Measurements from ENCODE around the gene RAB40C.
"Not testable (repeated sequence)": the region's sequence is repeated elsewhere in the genome, so short reads cannot be mapped to it uniquely, and the experiment has no call there.

Gene RAB40C

DNA sequence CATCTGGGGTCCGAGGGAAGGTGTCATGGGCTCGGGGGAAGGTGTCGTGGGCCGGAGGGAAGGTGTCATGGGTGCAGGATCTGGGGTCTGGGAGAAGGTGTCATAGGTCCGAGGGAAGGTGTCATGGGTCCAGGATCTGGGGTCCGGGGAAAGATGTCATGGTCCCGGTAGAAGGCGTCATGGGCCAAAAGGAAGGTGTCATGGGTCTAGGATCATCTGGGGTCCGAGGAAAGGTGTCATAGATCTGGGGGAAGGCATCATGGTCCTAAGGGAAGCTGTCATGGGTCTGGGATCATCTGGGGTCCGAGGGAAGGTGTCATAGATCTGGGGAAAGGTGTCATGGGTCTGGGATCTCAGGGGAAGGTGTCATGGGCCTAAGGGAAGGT lies 942 bp downstream of the RAB40C start:
- no peak for DNase-seq (ENCODE audit: low spot score)

DNA sequence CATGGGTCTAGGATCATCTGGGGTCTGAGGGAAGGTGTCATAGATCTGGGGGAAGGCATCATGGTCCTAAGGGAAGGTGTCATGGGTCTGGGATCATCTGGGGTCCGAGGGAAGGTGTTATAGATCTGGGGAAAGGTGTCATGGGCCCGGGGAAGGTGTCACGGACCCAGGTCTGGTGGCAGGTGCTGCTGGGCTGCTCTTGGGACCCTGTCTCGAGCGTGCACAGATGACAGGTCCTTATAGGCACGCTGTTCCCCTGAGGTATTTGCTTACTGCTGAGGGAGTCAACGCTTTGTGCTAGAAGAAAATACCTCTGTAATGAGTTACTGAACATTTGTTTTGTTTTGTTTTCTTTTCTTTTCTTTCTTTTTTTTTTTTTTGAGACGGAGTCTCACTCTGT lies 1.4 kb downstream of the RAB40C start:
- DNase-seq (ENCODE audit: low spot score): no peak

DNA sequence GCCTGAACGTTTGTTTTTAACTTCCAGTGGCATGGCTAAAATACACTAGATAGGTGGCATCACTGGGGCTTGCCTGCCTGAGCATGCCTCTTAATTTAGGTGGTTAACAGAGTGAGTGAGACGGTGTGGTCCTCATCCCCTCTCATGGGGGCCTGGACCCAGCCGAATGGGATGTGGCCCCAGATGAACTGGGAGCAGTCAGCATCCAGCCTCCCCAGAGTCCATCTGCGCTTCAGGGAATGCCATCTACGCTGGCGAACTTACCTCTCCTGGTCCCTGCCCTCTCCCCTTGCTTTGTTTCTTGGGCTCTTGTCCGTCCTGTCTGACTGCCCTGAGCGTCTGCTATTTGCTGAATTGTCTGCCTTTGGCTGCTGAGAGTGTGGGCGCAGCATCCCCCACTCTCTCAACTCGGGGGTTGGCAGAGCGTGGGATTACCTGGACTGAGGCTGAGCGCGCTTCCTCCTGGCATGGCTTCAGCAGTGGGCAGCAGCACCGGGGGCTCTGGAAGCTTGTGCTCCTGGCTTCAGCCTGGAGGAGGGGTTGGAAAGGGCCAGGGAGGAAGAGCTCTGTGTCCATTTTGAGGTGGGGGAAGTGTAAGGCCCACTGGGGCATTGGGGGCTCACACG lies 2.1 kb downstream of the RAB40C start:
- no peak for DNase-seq (ENCODE audit: low spot score)

DNA sequence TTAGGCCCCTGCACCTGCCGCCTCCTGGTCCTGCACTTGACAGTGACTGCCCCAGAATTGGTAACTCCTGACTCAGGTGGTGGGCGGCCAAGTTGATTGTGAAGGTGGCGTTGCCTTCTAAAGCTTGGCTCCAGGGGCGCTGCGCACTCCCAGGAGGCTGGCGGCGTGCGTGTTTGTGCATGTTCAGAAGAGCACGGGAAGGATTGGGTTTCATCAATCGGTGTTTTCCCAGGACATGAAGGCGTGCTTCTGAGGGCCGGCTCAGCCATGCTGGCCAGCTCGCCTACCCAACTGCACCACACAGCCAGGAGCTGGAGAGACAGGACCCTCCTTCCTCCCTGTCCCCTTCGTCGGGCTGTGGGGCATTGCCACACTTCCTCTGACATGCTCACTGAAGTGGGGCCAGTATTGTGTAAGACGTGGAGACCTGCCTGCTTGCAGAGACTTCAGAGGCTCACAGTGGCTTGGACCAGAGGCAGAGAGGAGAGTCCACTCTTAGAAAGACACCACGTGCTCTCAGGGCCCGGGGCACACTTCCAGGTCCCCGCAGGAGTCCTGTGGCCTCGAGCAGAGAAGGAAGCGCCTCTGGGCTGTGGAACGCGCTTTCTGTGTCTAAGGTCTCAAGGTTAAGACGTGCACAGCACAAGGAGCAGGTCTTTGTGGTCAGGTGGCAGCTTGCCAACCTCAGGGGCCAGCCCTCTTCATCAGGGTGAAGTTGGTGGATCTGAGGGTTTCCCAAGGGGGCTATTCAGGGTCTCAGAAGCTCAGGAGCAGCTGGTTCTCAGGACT lies 2.8 kb downstream of the RAB40C start:
- DNase-seq (ENCODE audit: low spot score): no peak

DNA sequence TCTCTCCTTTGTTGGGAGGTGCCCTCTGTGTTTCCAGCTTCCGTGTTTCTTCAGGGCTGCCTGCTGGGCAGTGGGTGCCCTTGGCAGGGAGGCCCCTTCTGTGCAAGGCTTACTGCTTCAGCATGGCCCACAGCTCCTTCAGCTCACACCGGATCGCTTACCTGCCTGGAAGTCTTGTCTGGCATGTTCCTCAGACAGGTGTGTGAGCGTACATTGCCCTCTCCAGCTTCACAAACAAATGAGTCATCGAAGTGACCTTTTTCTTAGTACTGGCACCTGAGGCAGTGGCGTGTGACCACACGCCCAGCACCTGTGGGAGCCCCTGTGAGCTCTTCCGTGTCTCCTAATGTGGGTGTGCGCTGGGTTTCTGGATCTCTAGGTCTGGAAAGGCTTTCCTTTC lies 3.5 kb downstream of the RAB40C start:
- no peak for DNase-seq (ENCODE audit: low spot score)

DNA sequence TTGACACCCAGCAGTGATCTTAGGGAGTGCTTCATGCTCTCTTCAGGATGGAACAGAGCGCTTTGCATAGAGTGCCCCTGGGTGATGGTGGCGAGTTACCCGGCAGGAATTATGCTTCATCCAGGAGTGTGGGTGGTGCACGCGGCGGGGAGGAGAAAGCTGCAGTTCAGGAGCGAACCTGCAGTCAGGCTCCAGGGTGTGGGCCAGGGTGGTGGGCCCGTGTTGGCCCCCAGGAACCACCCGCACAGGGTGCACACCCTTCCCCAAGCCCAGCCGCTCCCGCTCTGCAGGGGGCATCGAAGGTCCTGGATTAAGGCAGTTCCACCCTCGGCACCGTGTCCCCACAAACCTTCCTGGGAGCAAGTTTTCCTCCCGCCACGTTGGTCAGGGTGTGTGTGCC lies 3.9 kb downstream of the RAB40C start:
- DNase-seq (ENCODE audit: low spot score): no peak

DNA sequence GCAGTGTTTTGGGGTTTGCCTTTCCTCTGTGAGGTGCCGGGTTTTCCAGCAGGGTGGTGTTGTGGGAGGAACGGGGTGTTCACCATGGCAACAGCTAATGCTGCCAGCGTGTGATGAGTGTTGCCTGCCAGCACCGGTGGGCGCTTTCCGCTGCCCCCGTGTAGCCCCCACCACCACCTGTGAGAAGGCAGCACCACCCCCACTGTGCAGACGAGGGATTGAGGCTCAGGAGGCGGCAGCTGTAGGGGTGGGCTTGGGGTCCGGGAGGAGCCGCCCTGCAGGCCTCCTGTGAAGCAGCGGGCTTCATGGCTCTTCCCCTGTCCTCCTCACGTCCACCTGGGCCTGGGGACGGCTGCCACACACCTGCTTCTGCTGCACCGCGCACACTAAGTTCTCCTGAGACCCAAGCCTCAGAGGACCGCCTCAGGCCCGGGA lies 5.2 kb downstream of the RAB40C start:
- no peak for DNase-seq (ENCODE audit: low spot score)

DNA sequence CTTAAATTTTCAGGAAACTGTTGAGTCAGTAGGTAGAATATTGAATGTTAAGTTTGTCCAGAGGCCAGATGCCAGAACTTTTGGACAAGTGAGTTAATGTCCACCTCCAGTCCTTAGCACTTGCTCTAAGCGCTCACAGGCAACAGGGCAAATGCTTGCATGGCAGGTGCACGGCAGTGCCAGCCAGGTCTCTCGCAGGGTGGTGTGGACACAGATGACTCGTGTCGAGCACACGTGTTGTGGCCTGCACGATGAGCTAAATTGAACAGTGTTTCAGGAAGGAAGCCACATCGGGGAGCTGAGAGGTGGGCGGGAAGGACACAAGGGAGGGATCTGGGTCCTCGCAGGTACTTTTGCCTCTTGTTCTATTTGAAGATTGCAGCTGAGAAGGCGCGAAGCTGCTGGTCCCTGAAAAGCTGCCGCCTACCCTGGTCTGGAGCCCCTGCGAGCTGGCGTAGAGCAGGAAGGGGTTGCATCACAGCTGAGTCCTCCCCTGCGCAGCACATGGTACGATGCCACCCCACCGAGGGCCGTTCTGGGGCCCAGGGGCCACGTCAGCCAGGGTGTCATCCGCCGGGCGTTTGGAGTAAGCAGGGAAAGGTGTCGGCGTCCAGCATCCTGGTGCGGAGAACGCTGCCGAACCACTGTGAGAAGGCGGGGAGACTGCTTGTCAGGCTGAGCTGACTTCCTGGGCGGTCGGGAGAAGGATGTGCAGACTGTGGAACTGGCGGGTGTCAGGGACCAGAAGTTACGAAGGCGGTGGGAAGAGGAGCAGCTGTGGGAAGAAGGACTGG lies 6.3 kb downstream of the RAB40C start:
- DNase-seq (ENCODE audit: low spot score): no peak

DNA sequence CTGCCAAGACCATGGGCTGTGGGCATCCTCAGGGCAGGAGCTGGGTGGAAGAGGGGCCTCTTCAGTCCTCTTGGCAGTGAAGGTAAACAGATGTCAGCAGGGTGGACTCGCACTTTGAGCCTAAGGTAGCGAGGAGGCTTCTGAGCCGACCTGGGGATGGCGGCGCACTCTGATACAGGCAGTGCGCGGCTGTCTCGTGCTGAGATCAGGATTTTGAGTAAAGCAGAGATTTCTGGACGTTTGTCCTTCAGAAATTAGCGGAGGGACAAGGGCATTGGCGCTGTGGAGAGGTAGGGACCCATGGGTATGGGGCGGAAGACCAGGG lies 6.8 kb downstream of the RAB40C start:
- no peak for DNase-seq (ENCODE audit: low spot score)

DNA sequence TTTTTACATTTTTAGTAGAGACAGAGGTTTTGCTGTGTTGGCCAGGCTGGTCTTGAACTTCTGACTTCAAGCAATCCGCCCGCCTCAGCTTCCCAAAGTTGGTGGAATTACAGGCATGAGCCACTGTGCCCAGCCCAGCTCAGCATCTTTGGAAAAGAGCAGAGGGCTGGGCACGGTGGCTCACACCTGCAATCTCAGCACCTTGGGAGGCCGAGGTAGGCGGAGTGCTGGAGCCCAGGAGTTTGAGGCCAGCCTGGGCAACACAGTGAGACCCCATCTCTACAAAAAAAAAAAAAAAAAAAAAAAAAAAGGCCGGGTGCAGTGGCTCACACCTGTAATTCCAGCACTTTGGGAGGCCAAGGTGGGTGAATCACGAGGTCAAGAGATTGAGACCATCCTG lies 7.8 kb downstream of the RAB40C start:
- DNase-seq (ENCODE audit: low spot score): not testable (repeated sequence)

DNA sequence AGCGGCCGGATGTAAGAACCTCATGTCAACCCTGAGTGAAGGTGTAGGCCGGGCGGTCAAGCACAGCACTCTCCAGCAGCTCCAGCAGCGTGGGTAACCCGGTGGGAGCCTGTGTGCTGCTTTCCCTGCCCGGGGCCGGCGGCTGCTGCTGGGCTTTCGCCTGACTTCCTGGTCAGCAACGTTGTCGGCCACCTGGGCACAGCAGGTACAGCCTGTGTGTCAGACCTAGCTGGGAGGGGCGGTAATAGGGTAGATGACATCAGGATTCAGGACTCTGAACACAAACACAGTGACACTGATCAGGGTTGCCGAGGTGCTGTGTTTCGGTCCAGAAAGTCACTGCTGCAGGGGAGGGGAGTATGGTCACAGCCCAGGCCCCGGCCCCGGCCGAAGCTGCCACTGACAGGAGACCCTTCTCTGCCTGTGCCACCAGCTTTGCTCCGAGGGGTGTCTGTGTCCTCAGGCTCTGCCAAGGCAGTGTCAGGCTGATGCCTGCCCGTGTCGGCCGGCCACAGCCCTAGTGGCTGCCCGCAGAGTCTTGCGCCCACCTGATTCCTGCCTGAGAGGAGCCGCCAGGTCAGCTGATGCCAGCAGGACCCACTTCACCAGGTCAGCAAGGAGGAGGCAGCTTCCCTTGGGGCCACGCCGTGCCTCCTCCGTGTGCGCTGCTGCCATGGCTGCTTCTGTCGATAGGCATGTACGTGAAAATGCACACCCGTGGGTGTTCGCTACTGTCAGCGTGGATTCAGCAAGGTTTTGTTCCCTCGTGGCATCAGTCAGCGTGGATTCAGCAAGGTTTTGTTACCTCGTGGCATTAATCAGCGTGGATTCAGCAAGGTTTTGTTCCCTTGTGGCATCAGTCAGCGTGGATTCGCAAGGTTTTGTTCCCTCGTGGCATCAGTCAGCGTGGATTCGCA lies 9.2 kb downstream of the RAB40C start:
- DNase-seq (ENCODE audit: low spot score): no peak

DNA sequence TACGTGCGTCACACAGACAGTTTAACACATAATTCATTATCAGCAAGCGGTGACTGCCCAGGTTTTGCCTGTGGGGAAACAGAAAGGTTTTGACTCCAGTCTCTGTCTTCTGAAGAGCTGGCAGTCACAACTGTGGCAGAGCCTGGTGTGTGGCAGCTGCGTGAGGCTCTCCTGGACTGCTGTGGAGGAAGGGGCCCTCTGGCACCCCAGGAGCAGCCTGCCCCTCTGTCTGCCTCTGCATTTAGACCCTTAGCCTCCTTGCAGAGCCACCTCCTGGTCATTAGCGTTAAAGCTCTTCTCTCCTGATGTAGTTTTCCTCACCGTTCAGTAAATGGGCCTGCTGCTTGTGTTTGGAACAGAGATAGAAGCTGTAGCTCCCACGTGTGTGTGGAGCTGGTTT lies 10.9 kb downstream of the RAB40C start:
- peak; percentile 24 for DNase-seq (ENCODE audit: low spot score)

DNA sequence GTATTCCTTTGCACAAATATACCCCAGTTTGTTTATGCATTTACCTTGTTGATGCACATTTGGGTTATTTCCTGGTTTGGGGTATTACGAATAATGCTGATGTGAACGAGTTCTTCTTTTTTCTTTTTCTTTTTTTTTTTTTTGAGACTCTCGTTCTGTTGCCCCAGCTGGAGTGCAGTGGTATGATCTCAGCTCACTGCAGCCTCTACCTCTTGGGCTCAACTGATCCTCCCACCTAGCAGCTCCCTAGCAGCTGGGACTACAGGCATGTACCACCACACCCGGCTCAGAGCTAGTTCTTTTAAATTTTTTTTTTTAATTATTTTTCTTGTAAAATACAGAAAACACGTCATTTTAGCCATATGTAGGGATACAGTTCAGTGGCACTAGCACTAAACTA lies 14.1 kb downstream of the RAB40C start:
- no peak for DNase-seq (ENCODE audit: low spot score)

DNA sequence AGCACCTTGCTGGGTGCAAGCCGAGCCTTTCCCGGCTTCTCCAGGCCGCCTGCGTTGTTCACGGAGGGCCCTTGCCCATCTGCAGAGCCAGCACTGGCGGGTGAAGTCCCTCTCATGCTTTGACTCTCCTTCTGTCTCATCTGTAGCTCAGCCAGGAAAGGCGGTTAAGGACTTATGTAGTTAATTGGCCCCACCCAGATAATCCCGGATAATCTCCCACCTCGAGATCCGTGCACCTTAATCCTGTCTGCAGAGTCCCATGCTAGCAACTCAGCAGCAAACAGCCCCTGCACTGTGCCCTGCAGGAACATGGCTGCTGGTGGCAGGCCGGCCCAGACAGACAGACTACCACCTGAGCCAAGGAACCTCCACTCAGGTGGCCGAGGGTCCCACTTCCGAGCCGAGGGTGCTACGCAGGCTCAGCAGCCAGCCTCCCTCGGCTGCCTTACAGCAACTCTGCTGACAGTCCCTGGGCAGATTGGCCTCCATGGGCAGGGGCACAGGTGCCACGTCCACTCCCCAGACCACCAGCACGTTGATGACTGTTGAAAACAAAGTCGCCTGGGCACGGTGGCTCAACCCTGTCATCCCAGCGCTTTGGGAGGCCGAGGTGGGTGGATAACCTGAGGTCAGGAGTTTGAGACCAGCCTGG lies 16.9 kb downstream of the RAB40C start:
- DNase-seq (ENCODE audit: low spot score): no peak

DNA sequence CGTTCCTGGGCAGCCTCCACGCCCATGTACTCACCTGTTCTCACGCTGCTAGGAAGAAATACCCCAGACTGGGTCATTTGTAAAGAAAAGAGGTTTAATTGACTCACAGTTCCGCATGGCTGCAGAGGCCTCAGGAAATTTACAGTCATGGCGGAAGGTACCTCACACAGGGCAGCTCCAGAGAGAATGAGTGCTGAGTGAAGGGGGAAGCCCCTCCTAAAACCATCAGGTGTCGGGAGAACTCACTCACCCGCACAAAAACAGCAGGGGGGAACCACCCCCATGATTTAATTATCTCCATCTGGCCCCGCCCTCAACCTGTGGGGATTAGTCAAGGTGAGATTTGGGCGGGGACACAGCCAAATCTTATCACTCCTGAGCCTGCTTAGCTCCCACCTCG lies 18.2 kb downstream of the RAB40C start:
- DNase-seq (ENCODE audit: low spot score): no peak

DNA sequence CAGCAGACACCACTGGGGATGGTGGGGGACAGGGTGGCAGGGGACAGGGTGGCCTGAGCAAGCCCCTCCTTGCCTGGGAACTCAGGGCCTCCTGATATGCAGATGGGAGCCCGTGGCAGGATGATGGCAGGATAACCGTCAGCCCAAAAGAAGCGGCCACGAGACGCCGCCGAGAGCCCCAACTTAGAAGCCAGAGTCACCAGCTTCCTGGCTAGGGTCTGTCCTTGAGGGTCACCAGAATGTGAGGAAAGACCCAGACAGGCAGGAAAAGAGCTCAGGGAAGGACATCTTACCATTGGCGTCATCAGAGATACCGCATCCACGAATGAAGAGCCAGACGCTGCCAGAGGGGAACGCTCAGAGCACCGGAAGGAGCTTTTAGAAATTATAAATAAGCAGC lies 19.4 kb downstream of the RAB40C start:
- DNase-seq (ENCODE audit: low spot score): no peak

DNA sequence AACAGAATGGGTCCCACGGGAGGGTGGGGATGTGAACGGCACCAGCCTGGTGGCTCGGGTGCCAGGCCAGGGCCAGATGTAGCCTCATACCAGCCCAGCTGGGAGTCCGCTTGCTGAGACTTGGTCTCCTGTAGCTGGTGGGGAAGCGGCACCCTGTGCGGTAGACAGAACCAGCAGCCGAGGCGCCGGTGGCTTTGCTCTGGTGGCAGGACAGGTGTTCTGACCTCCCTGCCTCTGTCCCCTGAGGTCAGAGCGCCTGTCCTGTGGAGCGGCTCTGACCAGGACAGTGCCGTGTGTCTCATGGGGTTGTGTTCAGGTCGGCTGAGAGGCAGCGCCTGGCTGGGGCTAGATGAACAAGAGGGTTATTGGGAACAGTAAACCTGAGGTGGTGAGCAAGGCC lies 20.1 kb downstream of the RAB40C start:
- DNase-seq (ENCODE audit: low spot score): no peak

DNA sequence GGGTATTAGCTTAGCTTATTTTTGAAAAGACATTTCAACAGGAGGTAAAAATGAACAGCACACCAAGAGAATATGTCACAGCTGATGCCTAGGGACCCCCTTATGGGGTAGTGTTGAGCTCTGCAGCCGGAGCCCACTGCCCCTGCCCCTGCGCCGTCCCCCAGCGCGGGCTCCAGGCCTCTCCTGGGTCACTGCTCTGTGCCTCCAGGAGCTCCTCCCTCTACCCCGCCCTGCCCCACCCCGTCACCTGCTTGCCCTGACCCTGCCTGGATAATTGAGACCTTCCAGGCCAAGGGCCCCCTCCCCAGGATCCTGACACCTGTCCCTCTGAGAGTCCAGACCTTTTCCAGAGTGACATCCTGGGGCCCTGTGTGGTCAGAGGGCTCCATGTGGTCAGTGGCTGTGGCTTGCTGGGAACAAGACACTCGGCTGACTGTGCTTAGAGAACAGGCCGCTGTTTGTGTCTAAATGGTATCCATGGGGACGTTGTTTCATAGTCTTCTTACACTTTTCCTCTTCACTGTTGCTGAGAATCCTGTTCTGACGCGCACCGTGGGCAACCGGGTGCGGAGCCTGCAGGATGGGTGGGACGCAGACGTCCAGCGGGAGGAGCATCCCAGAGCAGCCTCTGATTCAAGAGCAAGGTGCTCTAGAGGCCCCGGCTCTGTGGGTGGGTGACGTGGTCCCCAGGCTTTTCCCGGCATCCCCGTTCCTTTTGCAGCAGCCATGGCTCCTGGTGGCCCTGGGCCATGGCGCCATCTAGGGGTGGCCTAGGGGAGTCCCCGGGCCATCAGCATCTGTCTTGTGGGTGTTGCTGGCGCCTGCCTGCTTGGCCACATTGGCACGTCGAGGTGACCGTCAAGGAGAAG lies 20.9 kb downstream of the RAB40C start:
- DNase-seq (ENCODE audit: low spot score): peak; percentile 56

DNA sequence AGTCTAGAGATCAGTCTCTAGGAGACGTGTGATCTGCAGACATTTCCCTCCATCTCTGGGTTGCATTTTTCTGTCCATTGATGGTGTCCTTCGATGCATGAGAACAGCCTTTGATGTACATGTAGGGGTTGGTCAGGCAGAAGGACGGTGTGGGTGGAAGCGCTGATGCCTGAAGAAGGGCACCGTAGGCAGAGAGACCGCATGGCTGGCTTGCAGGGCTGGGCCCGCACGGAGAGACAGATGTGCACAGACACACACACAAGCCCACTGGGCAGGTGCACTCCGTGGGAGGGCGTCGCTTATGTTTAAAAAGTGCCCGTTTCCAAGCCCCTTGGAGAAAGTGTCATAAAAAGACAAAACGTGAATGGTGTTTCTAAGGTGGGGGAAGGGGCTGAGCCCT lies 25.3 kb downstream of the RAB40C start:
- no peak for DNase-seq (ENCODE audit: low spot score)

DNA sequence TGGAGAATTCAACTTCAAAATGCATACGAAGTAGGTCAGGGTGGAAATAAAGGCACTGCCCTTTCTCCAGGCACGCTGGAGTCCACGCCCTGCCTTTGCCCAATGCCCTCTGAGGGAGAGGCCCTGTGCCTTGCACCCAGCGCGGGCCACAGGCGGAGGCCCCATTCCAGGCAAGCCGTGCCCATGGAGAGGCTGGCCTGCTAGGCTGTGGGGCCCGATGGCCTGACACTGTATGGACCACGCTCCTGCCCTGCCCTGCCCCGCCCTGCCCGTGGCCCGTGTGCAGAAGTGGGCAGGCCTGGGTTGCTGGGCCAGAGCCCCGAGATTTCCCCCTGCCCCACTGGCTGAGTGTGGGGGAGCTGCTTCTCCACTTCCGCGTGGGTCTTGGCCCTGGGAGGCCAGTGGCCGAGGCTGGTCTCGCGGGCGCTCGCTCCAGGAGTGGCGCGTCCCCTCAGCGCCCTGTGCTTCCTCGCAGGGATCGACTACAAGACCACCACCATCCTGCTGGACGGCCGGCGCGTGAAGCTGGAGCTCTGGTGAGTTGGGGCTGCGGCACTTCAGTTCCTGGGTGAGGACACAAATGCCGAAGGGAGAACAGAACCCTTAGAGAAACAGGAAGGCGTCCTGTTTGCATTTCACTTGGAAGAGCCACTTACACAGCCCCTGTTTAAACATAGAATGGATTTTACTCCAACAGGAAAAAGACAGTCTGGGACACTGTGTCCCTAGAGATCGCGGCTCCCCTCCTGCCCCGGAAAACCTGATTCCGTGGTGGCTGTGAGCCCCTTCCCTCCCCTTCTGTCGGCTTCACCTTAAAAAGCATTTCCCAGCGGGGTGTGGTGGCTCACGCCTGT lies 27.1 kb downstream of the RAB40C start:
- no peak for DNase-seq (ENCODE audit: low spot score)

Data from hematopoietic multipotent progenitor cell treated with erythropoietin and hydrocortisone succinate and interleukin-3 and kit ligand, for 15 days (in vitro differentiated cells).